IPS-18a (cell line): Measurements from ENCODE around the gene KSR1.
A peak's percentile ranks its signal among the peaks of the same experiment; 100 is the strongest.
"Not testable (repeated sequence)": the region's sequence is repeated elsewhere in the genome, so short reads cannot be mapped to it uniquely, and the experiment has no call there.

Source experiments
- H3K27ac ChIP-seq: one replicate; pipeline ENCODE4 v1.5.1; 2013; ENCODE audit warnings: low read length
- H3K27me3 ChIP-seq: one replicate; pipeline ENCODE4 v1.6.1; 2013; ENCODE audit warnings: mild to moderate bottlenecking, low read length; ENCODE audit not compliant: control insufficient read depth, insufficient read depth
- H3K36me3 ChIP-seq: one replicate; pipeline ENCODE4 v1.6.1; 2013; ENCODE audit warnings: low read depth, low read length; ENCODE audit not compliant: control insufficient read depth
- H3K4me1 ChIP-seq: one replicate; pipeline ENCODE4 v1.6.1; 2013; ENCODE audit warnings: low read depth, low read length; ENCODE audit not compliant: control insufficient read depth
- H3K4me3 ChIP-seq: one replicate; pipeline ENCODE4 v1.5.1; 2013; ENCODE audit warnings: low read length
- H3K9ac ChIP-seq: one replicate; pipeline ENCODE4 v1.6.1; 2013; ENCODE audit warnings: mild to moderate bottlenecking, low read length, moderate library complexity
- H3K9me3 ChIP-seq: one replicate; pipeline ENCODE4 v1.6.1; 2013; ENCODE audit warnings: low read depth, low read length; ENCODE audit not compliant: control insufficient read depth

Gene KSR1

DNA sequence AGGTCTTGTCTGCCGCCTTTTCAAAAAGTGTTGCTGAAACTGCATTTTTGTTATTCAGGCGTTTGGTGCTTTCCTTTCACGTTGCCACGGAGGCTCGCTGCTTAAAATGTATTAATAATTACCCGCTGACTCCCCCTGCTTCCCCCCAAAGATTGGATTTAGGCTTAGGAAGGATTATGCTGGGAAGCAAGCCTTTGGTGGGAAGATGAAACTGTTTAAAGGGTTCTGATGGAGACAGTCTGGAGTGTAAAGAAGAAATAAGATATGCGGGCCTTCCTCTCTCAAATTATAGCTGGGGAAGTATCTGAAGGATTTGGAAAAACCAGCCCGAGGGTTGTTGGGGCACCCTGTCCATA, 1.1 kb downstream of the KSR1 start:
- Histone ChIP-seq H3K27me3 (peaks cover 22% of the 10 kb centered on the region), H3K9ac (peak overlapping the region; percentile 25), H3K27ac (no peak overlapping the region), H3K9me3 (no peaks in the 10 kb centered on the region), H3K36me3 (no peaks in the 10 kb centered on the region), H3K4me3 (peak overlapping the region; percentile 72), H3K4me1 (peaks cover 27% of the 10 kb centered on the region)

DNA sequence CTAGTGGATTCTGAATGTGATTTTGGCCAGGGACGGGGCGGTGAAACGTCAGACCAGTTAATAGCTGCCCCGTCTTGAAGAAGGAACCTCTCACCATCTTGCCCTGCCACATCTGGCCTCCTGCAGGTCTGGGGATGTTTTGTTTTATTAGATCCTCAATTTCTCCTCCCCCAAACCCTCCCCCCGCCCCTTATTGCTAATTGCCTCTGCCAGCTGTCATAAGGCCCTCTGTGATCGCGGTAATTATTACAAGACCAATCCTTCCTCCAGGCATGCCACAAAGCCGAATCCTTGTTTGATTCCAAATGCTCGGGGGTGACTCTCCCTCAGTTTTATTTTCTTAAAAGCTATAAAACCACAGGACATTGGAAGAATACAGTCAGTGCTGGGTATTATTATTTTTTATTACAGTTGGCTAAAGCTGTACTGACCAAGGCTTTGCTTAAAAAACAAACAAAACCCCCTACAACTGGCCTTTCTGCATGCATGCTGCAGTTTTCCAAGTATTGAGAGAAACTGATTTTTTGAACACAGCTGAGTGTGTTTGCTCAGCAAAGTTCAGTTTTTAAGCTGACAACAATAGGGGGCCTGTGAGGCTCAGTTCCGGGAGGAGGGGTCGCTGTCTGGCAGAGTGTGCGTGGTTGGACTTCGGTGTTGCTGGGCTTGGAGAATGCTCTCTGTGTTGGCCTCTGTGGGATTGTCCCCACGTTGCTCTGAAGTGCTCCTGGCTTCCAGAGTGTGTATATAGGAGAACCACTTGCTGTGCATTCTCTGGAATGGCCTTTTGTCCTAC, 1.7 kb downstream of the KSR1 start:
- H3K4me3 ChIP-seq: peak overlapping the region; percentile 72
- H3K9me3 ChIP-seq: no peaks in the 10 kb centered on the region
- no peak overlapping the region for H3K27ac ChIP-seq
- peaks cover 27% of the 10 kb centered on the region for H3K4me1 ChIP-seq
- no peaks in the 10 kb centered on the region for H3K36me3 ChIP-seq
- H3K9ac ChIP-seq: no peak overlapping the region
- H3K27me3 ChIP-seq: peaks cover 22% of the 10 kb centered on the region

DNA sequence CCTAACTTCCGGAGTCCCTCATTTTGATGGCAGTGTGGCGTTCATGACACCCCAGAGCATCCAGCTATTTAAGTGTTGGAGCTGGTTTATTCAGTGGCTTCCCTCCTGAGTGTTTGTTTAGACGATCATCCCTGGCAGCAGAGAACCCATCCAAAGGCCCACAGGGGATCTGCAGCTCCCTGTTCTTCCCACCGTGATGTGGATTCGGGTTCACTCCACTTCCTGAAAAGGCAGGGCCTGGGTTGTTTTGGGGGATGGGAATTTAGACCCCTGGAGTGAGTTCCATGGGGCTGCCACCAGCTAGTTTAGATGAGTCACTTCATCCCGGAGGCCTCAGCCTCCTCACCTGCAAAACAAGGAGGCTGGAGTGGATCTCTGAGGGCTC, 2.3 kb downstream of the KSR1 start:
- H3K9me3 ChIP-seq: no peaks in the 10 kb centered on the region
- no peak overlapping the region for H3K9ac ChIP-seq
- peak overlapping the region; percentile 72 for H3K4me3 ChIP-seq
- peaks cover 27% of the 10 kb centered on the region for H3K4me1 ChIP-seq
- H3K36me3 ChIP-seq: no peaks in the 10 kb centered on the region
- no peak overlapping the region for H3K27ac ChIP-seq
- H3K27me3 ChIP-seq: peaks cover 22% of the 10 kb centered on the region

- Histone ChIP-seq H3K9ac (no peak overlapping the region), H3K36me3 (no peaks in the 10 kb centered on the region), H3K27ac (no peak overlapping the region), H3K9me3 (no peaks in the 10 kb centered on the region), H3K4me3 (no peak overlapping the region), H3K27me3 (peaks cover 22% of the 10 kb centered on the region), H3K4me1 (peaks cover 27% of the 10 kb centered on the region)
Observed at GRCh38 chr17:27459433-27459832, 3.2 kb downstream of the KSR1 start.

GRCh38 chr17:27460196-27460725, 4.0 kb downstream of the KSR1 start:
- Histone ChIP-seq H3K9ac (no peak overlapping the region), H3K9me3 (no peaks in the 10 kb centered on the region), H3K27me3 (peaks cover 16% of the 10 kb centered on the region), H3K27ac (no peak overlapping the region), H3K4me3 (no peak overlapping the region), H3K36me3 (no peaks in the 10 kb centered on the region), H3K4me1 (peaks cover 25% of the 10 kb centered on the region)

- Histone ChIP-seq H3K4me3 (no peak overlapping the region), H3K9me3 (no peaks in the 10 kb centered on the region), H3K4me1 (peaks cover 29% of the 10 kb centered on the region), H3K27ac (no peak overlapping the region), H3K36me3 (no peaks in the 10 kb centered on the region), H3K27me3 (peaks cover 12% of the 10 kb centered on the region), H3K9ac (no peak overlapping the region)
Observed at GRCh38 chr17:27461192-27461859, 5.1 kb downstream of the KSR1 start.

GRCh38 chr17:27462149-27462548, 5.9 kb downstream of the KSR1 start:
- H3K4me3 ChIP-seq: no peak overlapping the region
- H3K9ac ChIP-seq: no peak overlapping the region
- H3K4me1 ChIP-seq: peaks cover 37% of the 10 kb centered on the region
- no peak overlapping the region for H3K27ac ChIP-seq
- no peaks in the 10 kb centered on the region for H3K9me3 ChIP-seq
- peaks cover 9% of the 10 kb centered on the region for H3K27me3 ChIP-seq
- no peaks in the 10 kb centered on the region for H3K36me3 ChIP-seq

- Histone ChIP-seq H3K27ac (no peak overlapping the region), H3K27me3 (peaks cover 3% of the 10 kb centered on the region), H3K4me3 (no peak overlapping the region), H3K4me1 (peaks cover 36% of the 10 kb centered on the region), H3K9ac (no peak overlapping the region), H3K36me3 (no peaks in the 10 kb centered on the region), H3K9me3 (no peaks in the 10 kb centered on the region)
Observed at GRCh38 chr17:27462714-27463113, 6.5 kb downstream of the KSR1 start.

DNA sequence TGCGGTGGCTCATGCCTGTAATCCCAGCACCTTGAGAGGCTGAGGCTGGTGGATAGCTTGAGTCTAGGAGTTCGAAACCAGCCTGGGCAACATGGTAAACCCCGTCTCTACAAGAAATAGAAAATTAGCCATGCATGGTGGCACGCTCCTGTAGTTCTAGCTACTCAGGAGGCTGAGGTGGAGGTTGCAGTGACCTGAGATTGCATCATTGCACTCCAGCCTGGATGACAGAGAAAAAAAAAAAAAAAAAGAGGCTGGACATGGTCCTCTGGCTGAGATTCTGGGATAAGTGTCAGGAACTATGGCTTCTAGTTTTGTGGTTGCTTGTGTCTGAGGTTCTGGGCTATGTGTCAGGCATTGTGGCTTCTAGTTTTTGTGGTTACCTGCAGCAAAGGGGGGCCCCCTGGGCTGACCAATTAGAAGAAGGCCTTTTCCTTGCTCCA, 7.0 kb downstream of the KSR1 start:
- Histone ChIP-seq H3K36me3 (no peaks in the 10 kb centered on the region), H3K27ac (no peak overlapping the region), H3K4me1 (peaks cover 31% of the 10 kb centered on the region), H3K9ac (no peak overlapping the region), H3K9me3 (no peaks in the 10 kb centered on the region), H3K4me3 (no peak overlapping the region), H3K27me3 (no peaks in the 10 kb centered on the region)

DNA sequence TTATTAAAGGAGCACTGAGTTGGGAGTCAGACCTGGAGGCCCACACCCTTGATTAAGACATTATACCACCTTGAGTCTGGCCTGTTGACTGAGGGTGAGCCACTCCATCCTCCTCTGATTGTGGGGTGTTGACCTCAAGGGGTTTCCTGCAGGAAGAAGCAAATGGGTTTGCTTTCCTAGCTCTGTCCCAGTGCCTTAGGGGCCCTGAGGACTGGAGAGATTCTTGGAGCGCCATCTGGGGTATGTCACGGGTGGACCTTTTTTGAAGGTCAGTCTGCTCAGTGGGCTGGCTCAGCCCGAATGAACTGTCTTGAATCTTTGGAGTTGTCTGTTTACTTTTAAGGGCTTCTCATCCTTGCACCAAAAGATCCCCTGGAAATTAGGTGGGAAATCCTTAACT, 7.8 kb downstream of the KSR1 start:
- H3K27ac ChIP-seq, H3K9ac ChIP-seq, H3K27me3 ChIP-seq, H3K4me3 ChIP-seq, H3K36me3 ChIP-seq, H3K9me3 ChIP-seq: not testable (repeated sequence)
- peaks cover 30% of the 10 kb centered on the region for H3K4me1 ChIP-seq

GRCh38 chr17:27464431-27464830, 8.2 kb downstream of the KSR1 start:
- Histone ChIP-seq H3K9ac (no peak overlapping the region), H3K27ac (no peak overlapping the region)

DNA sequence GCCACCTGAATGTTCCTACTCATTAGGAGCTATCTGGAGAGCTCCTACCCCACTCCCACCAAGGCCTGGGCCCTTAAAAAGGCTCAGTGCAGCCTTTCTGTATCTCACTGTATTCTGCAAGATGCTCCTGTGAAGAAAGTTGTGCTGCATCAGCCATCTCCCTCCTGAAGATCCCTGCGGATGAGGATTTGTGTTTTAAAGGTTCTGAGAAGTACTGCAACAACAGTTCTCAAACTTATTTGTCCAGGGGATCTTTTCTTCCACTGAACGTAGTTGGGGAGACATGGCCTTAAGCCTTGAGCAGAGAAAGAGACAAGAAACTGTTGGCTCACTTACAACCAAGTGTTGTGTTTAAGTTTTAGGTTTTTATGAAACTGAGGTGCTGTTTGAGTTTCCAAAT, 9.6 kb downstream of the KSR1 start:
- not testable (repeated sequence) for H3K27ac ChIP-seq, H3K27me3 ChIP-seq, H3K36me3 ChIP-seq, H3K4me3 ChIP-seq, H3K9me3 ChIP-seq, H3K9ac ChIP-seq
- H3K4me1 ChIP-seq: peaks cover 29% of the 10 kb centered on the region

More at GRCh38 chr17:27464431-27464830, 8.2 kb downstream of the KSR1 start:
- H3K27me3 ChIP-seq: no peaks in the 10 kb centered on the region
- H3K36me3 ChIP-seq: no peaks in the 10 kb centered on the region
- no peaks in the 10 kb centered on the region for H3K9me3 ChIP-seq
- H3K4me3 ChIP-seq: no peak overlapping the region
- H3K4me1 ChIP-seq: peaks cover 33% of the 10 kb centered on the region
